Measurements from ENCODE around the gene PCDH10. TPM values are rescaled to one million over a fixed set of nuclear protein-coding genes. Genes with fewer than 3 reads are reported as not detected.

Gene PCDH10
- total RNA-seq, 2 experiments from 2014 or later: not detected

DNA sequence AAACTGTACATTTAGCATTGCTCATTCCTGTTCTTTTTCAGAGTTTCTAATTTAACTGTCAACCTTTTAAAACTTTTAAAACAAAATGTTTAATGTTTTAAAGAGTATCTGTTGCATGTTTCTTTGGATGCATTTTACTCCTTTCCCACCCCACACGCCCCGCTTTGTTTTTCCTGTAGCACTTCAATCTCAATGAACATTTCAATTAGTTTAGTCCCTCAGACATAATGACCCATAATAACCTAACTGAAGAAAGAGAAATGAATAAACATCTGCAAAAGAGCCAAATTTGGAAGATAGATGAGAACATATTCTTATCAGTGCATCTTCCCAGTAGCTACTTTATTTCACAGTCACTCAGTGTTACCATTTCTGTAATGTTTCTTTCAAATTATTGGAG, 7.5 kb downstream of the PCDH10 start:
- ChIA-PET POLR2A (no interaction called here), CTCF (no interaction called here)
- TF ChIP-seq, protein P1, sequence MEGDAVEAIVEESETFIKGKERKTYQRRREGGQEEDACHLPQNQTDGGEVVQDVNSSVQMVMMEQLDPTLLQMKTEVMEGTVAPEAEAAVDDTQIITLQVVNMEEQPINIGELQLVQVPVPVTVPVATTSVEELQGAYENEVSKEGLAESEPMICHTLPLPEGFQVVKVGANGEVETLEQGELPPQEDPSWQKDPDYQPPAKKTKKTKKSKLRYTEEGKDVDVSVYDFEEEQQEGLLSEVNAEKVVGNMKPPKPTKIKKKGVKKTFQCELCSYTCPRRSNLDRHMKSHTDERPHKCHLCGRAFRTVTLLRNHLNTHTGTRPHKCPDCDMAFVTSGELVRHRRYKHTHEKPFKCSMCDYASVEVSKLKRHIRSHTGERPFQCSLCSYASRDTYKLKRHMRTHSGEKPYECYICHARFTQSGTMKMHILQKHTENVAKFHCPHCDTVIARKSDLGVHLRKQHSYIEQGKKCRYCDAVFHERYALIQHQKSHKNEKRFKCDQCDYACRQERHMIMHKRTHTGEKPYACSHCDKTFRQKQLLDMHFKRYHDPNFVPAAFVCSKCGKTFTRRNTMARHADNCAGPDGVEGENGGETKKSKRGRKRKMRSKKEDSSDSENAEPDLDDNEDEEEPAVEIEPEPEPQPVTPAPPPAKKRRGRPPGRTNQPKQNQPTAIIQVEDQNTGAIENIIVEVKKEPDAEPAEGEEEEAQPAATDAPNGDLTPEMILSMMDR (IDR thresholded peaks at IDR 0.05): no peak
- Mint-ChIP-seq H3K4me3 (no peak overlapping the region), H3K36me3 (ENCODE audit: low read depth) (no peaks in the 10 kb centered on the region), H3K27ac (no peak overlapping the region), H3K4me1 (ENCODE audit: low read depth) (peaks cover 5% of the 10 kb centered on the region), H3K27me3 (peaks cover 31% of the 10 kb centered on the region), H3K9me3 (no peaks in the 10 kb centered on the region)
- intact Hi-C loops (cut with DNase I, micrococcal nuclease): no loop called here
- DNase-seq (no peak), ATAC-seq (ENCODE audit: poor library complexity) (no peak)
- Histone ChIP-seq H3K4me1 (ENCODE audit: insufficient read depth, low read length) (no peaks in the 10 kb centered on the region), H3K9me3 (ENCODE audit: control insufficient read depth in 1 of 2, insufficient read depth in 1 of 2, low read length in 2 of 2) (peaks cover 0 to 11% of the 10 kb centered on the region in 2 experiments), H3K36me3 (ENCODE audit: insufficient read depth, low read length) (no peaks in the 10 kb centered on the region), H3K27me3 (ENCODE audit: control insufficient read depth in 1 of 2, insufficient read depth in 2 of 2, low read length in 2 of 2) (peaks cover 11 to 21% of the 10 kb centered on the region in 2 experiments), H3K4me3 (ENCODE audit: low read length) (no peak overlapping the region), H3K27ac (ENCODE audit: low read depth in 1 of 2, low read length in 2 of 2) (no peak overlapping the region)

DNA sequence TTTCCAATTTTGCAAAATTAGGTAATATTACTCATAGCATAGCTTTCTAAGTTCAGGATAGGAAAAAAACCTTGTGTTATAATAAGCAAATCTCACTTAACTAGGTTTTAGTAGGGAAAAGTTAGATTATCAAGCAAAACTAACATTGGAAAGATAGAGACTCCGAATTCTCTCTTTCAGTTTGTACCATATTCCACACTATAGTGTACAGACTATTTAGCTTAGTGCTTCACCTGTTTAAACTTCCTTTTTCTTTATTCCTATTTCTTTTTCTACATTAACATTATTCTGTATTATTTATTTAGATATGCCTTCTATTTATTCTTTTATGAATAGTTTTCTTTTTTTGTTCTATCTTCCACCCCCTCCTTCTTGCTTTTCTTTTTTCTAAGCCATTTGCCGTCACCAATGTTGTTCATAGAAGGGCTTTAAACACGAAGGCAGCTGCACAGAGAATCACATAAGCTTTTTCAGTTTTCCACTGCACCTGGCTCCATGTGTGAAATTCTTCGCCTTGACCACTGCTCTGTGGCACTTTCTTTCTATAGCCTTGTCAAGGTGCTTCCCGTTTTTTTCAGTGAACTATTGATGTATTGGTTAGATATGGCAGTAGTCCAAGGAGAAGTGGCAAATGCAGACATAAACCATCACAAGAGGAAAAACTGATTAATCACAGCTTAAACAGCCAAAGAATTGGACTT, 8.5 kb downstream of the PCDH10 start:
- intact Hi-C loops (cut with DNase I, micrococcal nuclease): no loop called here
- ATAC-seq (ENCODE audit: poor library complexity): no peak
- Mint-ChIP-seq H3K4me3 (no peak overlapping the region), H3K27ac (no peak overlapping the region), H3K9me3 (no peaks in the 10 kb centered on the region), H3K27me3 (peaks cover 26% of the 10 kb centered on the region), H3K36me3 (ENCODE audit: low read depth) (no peaks in the 10 kb centered on the region), H3K4me1 (ENCODE audit: low read depth) (peaks cover 4% of the 10 kb centered on the region)
- TF ChIP-seq, protein P1 (IDR thresholded peaks at IDR 0.05): no peak
- H3K4me3 ChIP-seq (ENCODE audit: low read length): no peak overlapping the region
- no peak for DNase-seq
- ChIA-PET POLR2A (no interaction called here), CTCF (no interaction called here)
- H3K27me3 ChIP-seq (ENCODE audit: control insufficient read depth in 1 of 2, insufficient read depth in 2 of 2, low read length in 2 of 2): peaks cover 3 to 12% of the 10 kb centered on the region in 2 experiments
- peaks cover 0 to under 1% of the 10 kb centered on the region in 2 experiments for H3K9me3 ChIP-seq (ENCODE audit: control insufficient read depth in 1 of 2, insufficient read depth in 1 of 2, low read length in 2 of 2)
- H3K27ac ChIP-seq (ENCODE audit: low read depth in 1 of 2, low read length in 2 of 2): no peak overlapping the region
- H3K4me1 ChIP-seq (ENCODE audit: insufficient read depth, low read length): no peaks in the 10 kb centered on the region
- H3K36me3 ChIP-seq (ENCODE audit: insufficient read depth, low read length): no peaks in the 10 kb centered on the region

DNA sequence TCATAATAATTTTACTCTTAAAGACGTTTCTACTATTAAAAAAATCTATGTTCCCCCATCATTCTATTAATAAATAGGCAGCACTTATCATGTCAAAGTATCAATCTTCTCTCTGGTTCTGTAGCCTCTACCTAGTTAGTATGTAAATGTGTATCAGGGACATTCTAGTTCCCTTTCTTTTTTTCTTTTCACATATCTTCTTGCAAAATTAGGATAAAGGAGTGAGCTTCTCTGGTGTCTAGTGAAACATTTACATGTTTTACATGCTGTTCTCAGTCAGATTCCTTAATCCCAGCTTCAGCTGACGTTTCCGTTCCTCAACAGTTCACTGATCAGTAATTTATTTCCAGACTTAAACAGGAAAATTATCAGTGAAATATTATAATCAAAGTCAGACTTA, 11.8 kb downstream of the PCDH10 start:
- H3K4me1 ChIP-seq (ENCODE audit: insufficient read depth, low read length): no peaks in the 10 kb centered on the region
- H3K9me3 ChIP-seq (ENCODE audit: control insufficient read depth in 1 of 2, insufficient read depth in 1 of 2, low read length in 2 of 2): no peaks in the 10 kb centered on the region
- Mint-ChIP-seq H3K4me1 (ENCODE audit: low read depth) (no peaks in the 10 kb centered on the region), H3K36me3 (ENCODE audit: low read depth) (no peaks in the 10 kb centered on the region), H3K27ac (no peak overlapping the region), H3K27me3 (no peaks in the 10 kb centered on the region), H3K9me3 (no peaks in the 10 kb centered on the region), H3K4me3 (no peak overlapping the region)
- intact Hi-C loops (cut with DNase I, micrococcal nuclease): no loop called here
- TF ChIP-seq, protein P1 (IDR thresholded peaks at IDR 0.05): no peak
- ChIA-PET POLR2A (no interaction called here), CTCF (no interaction called here)
- DNase-seq (no peak), ATAC-seq (ENCODE audit: poor library complexity) (no peak)
- no peaks in the 10 kb centered on the region for H3K27me3 ChIP-seq (ENCODE audit: control insufficient read depth in 1 of 2, insufficient read depth in 2 of 2, low read length in 2 of 2)
- H3K36me3 ChIP-seq (ENCODE audit: insufficient read depth, low read length): no peaks in the 10 kb centered on the region
- H3K4me3 ChIP-seq (ENCODE audit: low read length): no peak overlapping the region
- H3K27ac ChIP-seq (ENCODE audit: low read depth in 1 of 2, low read length in 2 of 2): no peak overlapping the region
